PC-9 (cell line): ENCODE results near the gene C1R.

ENCODE experiments used
- CTCF ChIP-seq: fragments of 200-600 bp; sonication (generic); conservative IDR thresholded peaks from 2 replicates; pipeline ENCODE4 v1.6.1; 2017; ENCODE audit warnings: mixed run types, antibody characterized with exemption, mild to moderate bottlenecking, moderate library complexity
- EZH2 ChIP-seq: fragments of 200-600 bp; sonication (generic); IDR thresholded peaks from 2 replicates; pipeline ENCODE4 v1.8.0; 2017; ENCODE audit warnings: antibody characterized with exemption, low read depth

- TF ChIP-seq CTCF (no peak), EZH2 (no peak)
Measured at GRCh38 chr12:7139200-7139599, 47.0 kb upstream of the C1R start.
